Lung microvascular endothelial cell (primary cell): ENCODE measurements around the gene NHERF1. TPM values are rescaled to one million over a fixed set of nuclear protein-coding genes. Genes with fewer than 3 reads are reported as not detected.

Source experiments
- DNase-seq, 2 donors: peaks; one replicate each; pipeline versions ENCODE4 v3.0.0 to v3.0.0-alpha.2; 2010; ENCODE audit warnings: low read depth in 2 of 2
- total RNA-seq: library from RNA; depleted of rRNA; stranded (reverse); fragments of >200 nt; gene quantifications from 2 replicates; pipeline ENCODE4 v1.2.1, GENCODE V29; 2014

NHERF1 gene
- total RNA-seq, 1 donor from 2014 or later: 4.4 TPM

DNA sequence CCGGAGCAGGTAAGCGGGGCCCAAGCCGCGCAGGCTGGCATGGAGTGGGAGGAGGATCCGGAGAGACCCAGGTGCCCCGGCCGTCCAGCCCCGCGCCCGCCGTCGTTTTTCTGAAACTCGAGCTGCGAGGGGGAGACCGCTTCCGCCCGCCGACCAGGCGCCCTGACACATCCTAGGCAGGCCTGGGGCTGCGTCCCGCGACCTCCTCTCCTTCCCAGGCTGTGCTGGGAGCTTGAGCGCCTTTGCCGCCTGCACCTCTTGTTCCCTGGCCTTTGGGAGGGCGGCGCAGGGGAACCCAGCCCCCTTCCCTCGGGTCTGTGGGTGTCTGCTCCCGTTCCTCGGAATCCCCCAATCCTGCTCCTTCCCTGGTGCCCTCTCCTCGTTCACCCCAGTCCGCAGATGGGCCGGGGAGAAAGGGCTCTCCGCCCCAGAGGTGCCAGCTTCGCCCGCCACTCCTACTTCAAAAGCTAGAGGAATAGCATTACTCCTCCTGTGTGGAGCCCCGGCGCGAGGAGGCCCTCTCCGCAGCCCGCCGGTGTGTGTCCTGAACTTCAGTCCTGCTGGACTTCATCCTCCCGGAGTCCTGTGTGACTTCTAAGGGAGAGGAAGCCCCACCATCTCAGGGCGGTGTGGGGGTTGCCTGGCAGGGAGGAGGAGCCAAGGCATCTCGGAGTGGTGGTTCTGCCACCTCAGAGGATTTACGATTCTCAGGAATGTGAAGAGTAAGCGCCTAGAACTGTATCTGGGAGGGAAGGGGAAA is 1.0 kb downstream of the NHERF1 start:
- no peak for DNase-seq

GRCh38 chr17:74750039-74750326 is 1.6 kb downstream of the NHERF1 start:
- no peak for DNase-seq

GRCh38 chr17:74750327-74751069 is 2.1 kb downstream of the NHERF1 start:
- no peak for DNase-seq

DNA sequence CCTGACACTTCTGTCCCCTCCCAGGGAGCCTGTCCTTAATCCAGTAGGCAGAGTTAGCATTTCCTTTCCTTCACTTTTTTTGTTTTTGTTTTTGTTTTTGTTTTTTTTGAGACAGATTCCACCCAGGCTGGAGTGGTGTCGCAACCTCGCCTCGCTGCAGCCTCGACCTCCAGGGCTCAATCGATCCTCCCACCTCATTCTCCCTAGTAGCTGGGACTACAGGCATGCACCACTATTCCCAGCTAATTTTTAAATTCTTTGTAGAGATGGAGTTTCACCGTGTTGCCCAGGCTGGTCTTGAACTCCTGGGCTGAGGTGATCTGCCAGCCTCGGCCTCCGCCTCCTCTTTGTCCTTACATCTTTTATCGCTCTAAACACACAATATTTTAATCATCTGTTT is 4.0 kb downstream of the NHERF1 start:
- no peak for DNase-seq

GRCh38 chr17:74752822-74753401 is 4.5 kb downstream of the NHERF1 start:
- DNase-seq: no peak

GRCh38 chr17:74754832-74755231 is 6.4 kb downstream of the NHERF1 start:
- no peak for DNase-seq

- DNase-seq: no peak
Measured at GRCh38 chr17:74755533-74755932, 7.1 kb downstream of the NHERF1 start.

GRCh38 chr17:74756891-74757290 is 8.5 kb downstream of the NHERF1 start:
- no peak for DNase-seq

DNA sequence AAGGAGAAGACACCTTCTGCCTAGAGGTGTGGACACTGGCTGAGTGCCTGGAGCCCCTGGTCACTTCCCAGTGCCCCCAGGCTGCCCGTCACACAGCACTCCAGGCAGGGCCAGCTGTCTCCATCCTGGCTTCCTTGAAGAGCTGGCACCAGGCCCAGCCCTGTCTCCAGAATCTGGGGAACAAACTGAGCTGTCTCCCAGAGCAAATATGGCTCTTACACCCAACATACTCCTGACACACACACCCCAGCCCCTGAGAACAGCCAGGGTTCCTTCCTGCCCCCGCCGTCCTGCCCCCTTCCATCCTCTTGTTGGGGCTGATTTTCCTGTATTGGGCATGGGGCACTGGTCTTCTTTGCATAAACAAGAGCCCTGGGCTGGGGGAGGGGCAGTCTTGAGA is 9.1 kb downstream of the NHERF1 start:
- DNase-seq: no peak

- peak in 1 of 2 donors; percentile 36 for DNase-seq
Measured at GRCh38 chr17:74757931-74758847, 9.8 kb downstream of the NHERF1 start.

DNA sequence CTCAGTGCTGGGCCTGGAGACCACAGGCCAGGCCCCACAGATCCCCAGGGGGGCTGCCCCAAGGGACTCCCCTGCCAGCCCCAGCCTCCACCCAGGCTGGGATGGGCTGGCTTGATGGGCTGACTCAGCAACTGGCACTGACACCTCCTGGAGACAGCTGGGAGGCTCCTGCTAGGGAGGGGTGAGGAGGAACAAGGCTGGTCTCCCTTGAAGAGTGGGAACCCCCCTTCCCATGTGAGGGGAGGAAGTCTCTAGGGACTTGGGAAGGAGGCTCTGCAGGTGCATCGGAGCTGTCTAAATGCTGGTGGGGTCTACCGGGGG is 10.4 kb downstream of the NHERF1 start:
- no peak for DNase-seq

- DNase-seq: no peak
Measured at GRCh38 chr17:74759243-74759801, 10.9 kb downstream of the NHERF1 start.

GRCh38 chr17:74759941-74760340 is 11.5 kb downstream of the NHERF1 start:
- DNase-seq: no peak

GRCh38 chr17:74760404-74761105 is 12.1 kb downstream of the NHERF1 start:
- DNase-seq: peak in 1 of 2 donors; percentile 72

- no peak for DNase-seq
Measured at GRCh38 chr17:74761419-74761818, 13.0 kb downstream of the NHERF1 start.

DNA sequence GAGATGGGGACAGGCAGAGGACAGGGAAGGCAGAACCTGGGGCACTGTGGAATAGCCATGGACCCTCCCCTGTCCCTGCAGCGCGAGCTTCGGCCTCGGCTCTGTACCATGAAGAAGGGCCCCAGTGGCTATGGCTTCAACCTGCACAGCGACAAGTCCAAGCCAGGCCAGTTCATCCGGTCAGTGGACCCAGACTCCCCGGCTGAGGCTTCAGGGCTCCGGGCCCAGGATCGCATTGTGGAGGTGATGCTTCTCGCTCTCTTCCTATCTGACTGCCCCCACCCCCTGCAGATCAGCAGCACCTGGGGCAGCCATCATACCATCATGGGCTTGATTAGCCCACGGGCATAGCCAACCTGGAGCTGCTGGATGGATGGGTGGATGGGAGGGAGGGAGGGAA is 13.5 kb downstream of the NHERF1 start:
- no peak for DNase-seq

GRCh38 chr17:74763565-74764387 is 15.3 kb downstream of the NHERF1 start:
- DNase-seq: no peak

DNA sequence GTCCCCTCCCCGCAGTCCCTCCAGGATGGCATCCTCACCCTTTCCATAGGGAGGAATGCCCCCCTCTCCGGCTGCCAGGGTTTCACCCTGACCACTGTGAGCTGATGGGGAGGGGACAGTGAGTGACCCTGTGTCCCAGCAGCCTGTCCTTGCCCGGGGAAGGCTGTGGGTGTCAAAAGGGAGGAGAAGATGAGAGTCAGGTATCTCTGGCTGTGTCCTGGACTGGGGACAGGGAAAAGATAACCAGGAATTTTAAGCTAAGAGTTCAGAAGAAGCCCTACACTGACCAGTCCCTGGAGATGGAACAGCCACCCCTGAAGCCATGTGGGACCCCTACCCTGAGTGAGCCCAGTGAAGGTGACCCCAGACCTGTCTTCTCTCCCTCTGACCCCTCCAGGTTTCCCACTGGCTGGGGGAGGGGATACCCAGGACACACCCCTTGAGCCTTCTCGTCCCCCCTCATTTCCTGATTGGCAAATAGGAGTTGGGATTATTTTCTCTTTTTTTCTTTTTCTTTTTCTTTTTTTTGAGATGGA is 16.4 kb downstream of the NHERF1 start:
- DNase-seq: no peak

GRCh38 chr17:74766413-74766812 is 18.0 kb downstream of the NHERF1 start:
- DNase-seq: no peak

- no peak for DNase-seq
Measured at GRCh38 chr17:74767111-74767516, 18.7 kb downstream of the NHERF1 start.
